PC-3 (cell line): Measurements from ENCODE around the gene CCDC182. TPM values are rescaled to one million over a fixed set of nuclear protein-coding genes. Genes with fewer than 3 reads are reported as not detected.

Experiments used
- ATAC-seq: fragments of 200-7000 bp; cut with Tn5 transposase; 2 replicates; pipeline ENCODE4 v1.9.1; 2020; ENCODE audit warnings: mild to moderate bottlenecking, moderate library complexity
- BruUV-seq: library from RNA; stranded (reverse); fragments of 400-500 nt; replicated peaks from 2 replicates; lab custom pipeline; 2021; lab: Mats Ljungman, UMichigan
- CTCF ChIA-PET: fragments of 300-600 bp; sonication (Branson Sonifier 250); formaldehyde crosslinking; loops from one replicate; lab custom pipeline; 2022; ENCODE audit warnings: antibody characterized with exemption; lab: Charles Lee
- POLR2A ChIA-PET: fragments of 300-600 bp; sonication (Branson Sonifier 250); formaldehyde crosslinking; loops from one replicate; lab custom pipeline; 2022; ENCODE audit warnings: antibody characterized with exemption; ENCODE audit not compliant: unreplicated experiment; lab: Charles Lee
- DNase-seq: peaks from one replicate; pipeline ENCODE4 v3.0.0-alpha.2; 2015
- H2AFZ ChIP-seq: fragments of 300-600 bp; sonication (generic); 2 replicates; pipeline ENCODE4 v1.6.0; 2016; ENCODE audit warnings: antibody characterized with exemption, low read length
- H3F3A ChIP-seq: fragments of 300-600 bp; sonication (generic); one replicate; pipeline ENCODE4 v1.6.0; 2017; ENCODE audit warnings: antibody characterized with exemption, low read length, control low read depth, mild to moderate bottlenecking; ENCODE audit not compliant: unreplicated experiment
- H3K27ac ChIP-seq: fragments of 300-600 bp; sonication (generic); 2 replicates; pipeline ENCODE4 v1.5.1; 2016; ENCODE audit warnings: mild to moderate bottlenecking, low read length
- H3K27me3 ChIP-seq: fragments of 300-600 bp; sonication (generic); 2 replicates; pipeline ENCODE4 v1.6.1; 2016; ENCODE audit warnings: low read length, mixed read lengths
- H3K36me3 ChIP-seq: fragments of 300-600 bp; sonication (generic); 2 replicates; pipeline ENCODE4 v1.6.1; 2016; ENCODE audit warnings: low read depth, mixed run types, low read length, mixed read lengths
- H3K4me1 ChIP-seq: fragments of 300-600 bp; sonication (generic); 2 replicates; pipeline ENCODE4 v1.5.1; 2016; ENCODE audit warnings: low read length; ENCODE audit not compliant: insufficient read depth
- H3K4me2 ChIP-seq: fragments of 300-600 bp; sonication (generic); 2 replicates; pipeline ENCODE4 v1.6.0; 2016; ENCODE audit warnings: low read length
- H3K4me3 ChIP-seq: fragments of 300-600 bp; sonication (generic); 2 replicates; pipeline ENCODE4 v1.5.1; 2016; ENCODE audit warnings: mild to moderate bottlenecking, low read length, mixed read lengths
- H3K79me2 ChIP-seq: fragments of 300-600 bp; sonication (generic); 2 replicates; pipeline ENCODE4 v1.6.1; 2017; ENCODE audit warnings: low read length, mixed read lengths
- H3K9ac ChIP-seq: fragments of 300-600 bp; sonication (generic); 2 replicates; pipeline ENCODE4 v1.6.0; 2016; ENCODE audit warnings: mild to moderate bottlenecking, low read length
- H3K9me2 ChIP-seq: fragments of 300-600 bp; sonication (generic); replicated peaks from 2 replicates; pipeline ENCODE4 v1.6.1; 2016; ENCODE audit warnings: mixed run types, low read length, mixed read lengths
- H3K9me3 ChIP-seq: fragments of 300-600 bp; sonication (generic); 2 replicates; pipeline ENCODE4 v1.6.1; 2016; ENCODE audit warnings: low read length, mixed read lengths
- H4K20me1 ChIP-seq: fragments of 300-600 bp; sonication (generic); 2 replicates; pipeline ENCODE4 v1.6.1; 2016; ENCODE audit warnings: low read length, mixed read lengths
- EZH2 ChIP-seq: fragments of 300-600 bp; sonication (generic); IDR thresholded peaks from one replicate; pipeline ENCODE4 v1.6.1; 2017; ENCODE audit warnings: antibody characterized with exemption, mild to moderate bottlenecking, low read length; ENCODE audit not compliant: unreplicated experiment
- EZH2phosphoT487 ChIP-seq: fragments of 300-600 bp; sonication (generic); IDR thresholded peaks from 2 replicates; pipeline ENCODE4 v1.6.1; 2018; ENCODE audit warnings: mild to moderate bottlenecking, antibody characterized with exemption, low read length, borderline replicate concordance
- intact Hi-C: fragments of 100-400 bp; cut with micrococcal nuclease; formaldehyde crosslinking; loops from 2 replicates; pipeline ENCODE4 v1.9.0; 2023
- total RNA-seq: library from RNA; depleted of rRNA; stranded (reverse); fragments of >200 nt; gene quantifications from 2 replicates; pipeline ENCODE4 v1.2.3, GENCODE V29; 2014
- TF ChIP-seq, protein P1 (sequence below): fragments of 300-600 bp; sonication (generic); conservative IDR thresholded peaks from 2 replicates; pipeline ENCODE4 v1.5.1; 2017; ENCODE audit warnings: antibody characterized with exemption, low read depth, mild to moderate bottlenecking, low read length

The CCDC182 gene
- total RNA-seq, 1 experiment from 2014 or later, result not detected

- no TSS peak for BruUV-seq
- CTCF ChIA-PET, result no interaction called here
- no peak overlapping the region for H3K27ac ChIP-seq
Observed at GRCh38 chr17:57735230-57735629, 9.9 kb downstream of the CCDC182 start.

DNA sequence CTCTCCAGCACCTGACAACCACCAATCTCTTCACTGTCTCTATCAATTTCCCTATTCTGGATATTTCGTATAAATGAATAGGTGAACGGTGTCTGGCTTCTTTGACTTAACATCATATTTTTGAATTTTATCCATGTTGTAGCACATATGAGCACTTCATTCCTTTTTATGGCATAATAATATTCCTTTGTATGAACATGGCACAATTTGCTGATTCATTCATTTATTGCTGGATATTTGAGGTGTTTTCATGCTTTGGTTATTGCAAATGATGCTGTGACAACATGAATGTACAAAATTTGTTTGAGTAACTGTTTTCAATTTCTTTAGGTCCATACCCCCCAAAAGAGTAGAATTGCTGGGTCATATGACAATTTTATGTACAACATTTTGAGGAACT is 12.0 kb downstream of the CCDC182 start:
- H3K9me3 ChIP-seq, result no peaks in the 10 kb centered on the region
- H3F3A ChIP-seq, result no peaks in the 10 kb centered on the region
- BruUV-seq, result no TSS peak
- H3K36me3 ChIP-seq, result no peaks in the 10 kb centered on the region
- no peaks in the 10 kb centered on the region for H4K20me1 ChIP-seq
- no peak overlapping the region for H3K4me2 ChIP-seq
- H2AFZ ChIP-seq, result no peak overlapping the region
- intact Hi-C loops, result no loop called here
- peaks cover 39% of the 10 kb centered on the region; the same call in 1 of the 2 replicates for H3K27me3 ChIP-seq
- no peaks in the 10 kb centered on the region for H3K9me2 ChIP-seq
- no peak overlapping the region for H3K27ac ChIP-seq
- H3K9ac ChIP-seq, result no peak overlapping the region
- ATAC-seq, result no peak
- CTCF ChIA-PET, result no interaction called here
- H3K79me2 ChIP-seq, result no peaks in the 10 kb centered on the region
- TF ChIP-seq, protein P1, sequence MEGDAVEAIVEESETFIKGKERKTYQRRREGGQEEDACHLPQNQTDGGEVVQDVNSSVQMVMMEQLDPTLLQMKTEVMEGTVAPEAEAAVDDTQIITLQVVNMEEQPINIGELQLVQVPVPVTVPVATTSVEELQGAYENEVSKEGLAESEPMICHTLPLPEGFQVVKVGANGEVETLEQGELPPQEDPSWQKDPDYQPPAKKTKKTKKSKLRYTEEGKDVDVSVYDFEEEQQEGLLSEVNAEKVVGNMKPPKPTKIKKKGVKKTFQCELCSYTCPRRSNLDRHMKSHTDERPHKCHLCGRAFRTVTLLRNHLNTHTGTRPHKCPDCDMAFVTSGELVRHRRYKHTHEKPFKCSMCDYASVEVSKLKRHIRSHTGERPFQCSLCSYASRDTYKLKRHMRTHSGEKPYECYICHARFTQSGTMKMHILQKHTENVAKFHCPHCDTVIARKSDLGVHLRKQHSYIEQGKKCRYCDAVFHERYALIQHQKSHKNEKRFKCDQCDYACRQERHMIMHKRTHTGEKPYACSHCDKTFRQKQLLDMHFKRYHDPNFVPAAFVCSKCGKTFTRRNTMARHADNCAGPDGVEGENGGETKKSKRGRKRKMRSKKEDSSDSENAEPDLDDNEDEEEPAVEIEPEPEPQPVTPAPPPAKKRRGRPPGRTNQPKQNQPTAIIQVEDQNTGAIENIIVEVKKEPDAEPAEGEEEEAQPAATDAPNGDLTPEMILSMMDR, result no peak
- TF ChIP-seq EZH2 (no peak), EZH2phosphoT487 (no peak)
- H3K4me1 ChIP-seq, result no peaks in the 10 kb centered on the region
- POLR2A ChIA-PET, result no interaction called here
- no peak overlapping the region for H3K4me3 ChIP-seq
- DNase-seq, result no peak

More at GRCh38 chr17:57735230-57735629, 9.9 kb downstream of the CCDC182 start:
- Histone ChIP-seq H3K9me2 (no peaks in the 10 kb centered on the region), H3K4me2 (no peak overlapping the region), H3K4me3 (no peak overlapping the region), H3K36me3 (no peaks in the 10 kb centered on the region), H4K20me1 (no peaks in the 10 kb centered on the region), H3F3A (no peaks in the 10 kb centered on the region), H3K9me3 (no peaks in the 10 kb centered on the region), H3K79me2 (no peaks in the 10 kb centered on the region), H2AFZ (no peak overlapping the region), H3K9ac (no peak overlapping the region), H3K4me1 (no peaks in the 10 kb centered on the region), H3K27me3 (peaks cover 38% of the 10 kb centered on the region; the same call in 1 of the 2 replicates)
- no peak for DNase-seq
- intact Hi-C loops, result no loop called here
- POLR2A ChIA-PET, result no interaction called here
- ATAC-seq, result no peak
- no peak for TF ChIP-seq EZH2
- no peak for TF ChIP-seq EZH2phosphoT487
- TF ChIP-seq, protein P1, result no peak

DNA sequence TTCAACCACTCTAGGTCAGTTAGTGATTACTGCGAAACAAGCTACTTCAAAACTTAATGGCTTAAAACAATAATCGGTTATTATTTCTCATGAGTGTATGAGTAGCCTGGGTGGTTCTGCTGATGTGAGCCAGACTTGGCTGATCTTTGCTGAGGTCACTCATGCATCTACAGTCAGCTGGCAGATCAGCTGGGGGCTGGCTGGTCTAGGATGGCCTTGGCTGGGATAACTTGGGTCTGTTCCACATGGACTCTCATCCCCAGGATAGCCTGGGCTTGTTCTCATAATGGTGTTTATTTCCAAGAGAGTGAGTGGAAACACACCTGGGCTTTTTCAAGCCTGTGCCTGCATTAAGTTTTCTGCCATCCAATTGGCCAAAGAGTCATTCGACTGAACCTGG is 13.0 kb downstream of the CCDC182 start:
- intact Hi-C loops, result no loop called here
- ChIA-PET CTCF (interaction anchor here (0.6 kb wide), 2 partner anchors 10 to 47 kb away, joined by 8 to 15 read pairs; no protein-coding TSS in a partner anchor), POLR2A (no interaction called here)
- Histone ChIP-seq H3F3A (no peaks in the 10 kb centered on the region), H4K20me1 (no peaks in the 10 kb centered on the region), H3K4me3 (no peak overlapping the region), H3K4me1 (no peaks in the 10 kb centered on the region), H3K9me3 (no peaks in the 10 kb centered on the region), H2AFZ (no peak overlapping the region), H3K9me2 (no peaks in the 10 kb centered on the region), H3K4me2 (no peak overlapping the region), H3K27me3 (peaks cover 34% of the 10 kb centered on the region; the same call in 1 of the 2 replicates), H3K79me2 (no peaks in the 10 kb centered on the region), H3K9ac (no peak overlapping the region), H3K36me3 (no peaks in the 10 kb centered on the region), H3K27ac (no peak overlapping the region)
- ATAC-seq (no peak), DNase-seq (no peak)
- no peak for TF ChIP-seq EZH2phosphoT487
- no peak for TF ChIP-seq EZH2
- TF ChIP-seq, protein P1, result no peak
- BruUV-seq, result no TSS peak
